ENCODE results near the gene TXN. TPM values are rescaled to one million over a fixed set of nuclear protein-coding genes. Genes with fewer than 3 reads are reported as not detected.

Gene TXN
- total and polyA plus RNA-seq, 2 of the 4 experiments (the other 2 are of a cell fraction), result 277 to 578 TPM

DNA sequence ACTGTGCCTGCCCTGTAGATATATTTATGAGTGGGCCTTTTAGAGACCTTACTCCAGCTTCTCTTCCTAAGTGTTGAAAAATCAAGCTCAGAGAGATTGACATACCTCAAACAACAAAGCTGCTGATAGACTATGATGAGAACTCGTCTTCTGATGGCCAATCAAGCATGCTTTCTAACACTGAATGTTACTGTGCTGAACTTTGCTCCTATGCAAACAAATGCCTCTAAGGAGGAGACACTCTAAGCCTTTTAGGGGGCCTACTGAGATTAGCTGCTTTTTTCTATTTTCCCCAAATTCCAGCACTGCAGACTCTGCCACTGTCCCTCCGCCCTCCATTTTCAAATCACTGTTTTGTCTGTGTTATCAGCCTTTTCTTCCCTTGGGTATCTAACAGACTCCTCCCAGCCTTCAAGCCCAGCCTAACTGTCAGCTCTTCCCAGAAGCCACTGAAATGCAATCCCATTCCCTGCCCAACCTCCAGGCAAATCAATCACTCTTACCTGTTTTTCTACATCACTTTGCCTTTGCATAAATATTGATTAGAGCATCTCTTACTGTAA lies 41.8 kb upstream of the TXN start:
- H3K14ac ChIP-seq (replicated peaks; ENCODE audit: low read depth, low read length), result no peak overlapping the region
- intact Hi-C loops (cut with micrococcal nuclease), result no loop called here
- TF ChIP-seq FOS (IDR thresholded peaks at IDR 0.05; ENCODE audit: low read depth, low read length) (no peak), BHLHE40 (IDR thresholded peaks at IDR 0.05; ENCODE audit: low read depth, low read length) (no peak), SMC3 (IDR thresholded peaks at IDR 0.05; ENCODE audit: low read depth, low read length) (no peak), CHD1 (IDR thresholded peaks at IDR 0.05; ENCODE audit: low read depth, low read length) (no peak), RAD21 (IDR thresholded peaks at IDR 0.05; ENCODE audit: low read length) (no peak), MAZ (IDR thresholded peaks at IDR 0.05; ENCODE audit: borderline replicate concordance, low read depth, low read length) (no peak)
- no peak for ATAC-seq (ENCODE audit: low read depth)
- no peak overlapping the region for H3K27ac ChIP-seq (ENCODE audit: insufficient read depth, low read length)
- peaks cover 6% of the 10 kb centered on the region; the same call in 1 of the 2 replicates for H3K27me3 ChIP-seq (ENCODE audit: control insufficient read depth, insufficient read depth, low read length)
- no peak overlapping the region for H3K18ac ChIP-seq (ENCODE audit: low read depth, low read length)
- H3K79me1 ChIP-seq (ENCODE audit: low read depth in 1 of 2, low read length in 2 of 2), result no peaks in the 10 kb centered on the region
- H3K4me3 ChIP-seq (ENCODE audit: insufficient read depth, low read depth, low read length), result no peak overlapping the region
- no peaks in the 10 kb centered on the region for H3K9me3 ChIP-seq (ENCODE audit: control insufficient read depth, insufficient read depth, low read length)
- H3K36me3 ChIP-seq (ENCODE audit: control insufficient read depth, insufficient read depth, low read length), result no peaks in the 10 kb centered on the region
- H3K23ac ChIP-seq (ENCODE audit: low read depth, low read length), result no peak overlapping the region
- POLR2A ChIA-PET (ENCODE audit: unreplicated experiment), result no interaction called here
- H4K5ac ChIP-seq (ENCODE audit: low read depth, low read length), result no peak overlapping the region
- in situ Hi-C loops (cut with MboI; ENCODE audit: low sequenced_read_pairs), result loop anchor here (25.0 kb wide), 1 partner anchor 314 kb away; no protein-coding TSS in a partner anchor
- H3K9ac ChIP-seq (ENCODE audit: low read depth, low read length), result no peak overlapping the region
- H2AFZ ChIP-seq (replicated peaks; ENCODE audit: low read length, poor library complexity), result no peak overlapping the region
- H4K91ac ChIP-seq (ENCODE audit: insufficient read depth, low read depth, low read length), result no peak overlapping the region
- no peaks in the 10 kb centered on the region for H3K9me1 ChIP-seq (ENCODE audit: insufficient read depth, low read length)
- H2BK5ac ChIP-seq (ENCODE audit: low read depth, low read length, poor library complexity, severe bottlenecking), result no peak overlapping the region
- dilution Hi-C loops (cut with HindIII; ENCODE audit: low sequenced_read_pairs, unreplicated experiment), result no loop called here
- 30% methylated on average over 2 of the region's 2 CpGs; no CpG with 5 or more reads in 1 of the 2 experiments for WGBS, 2 experiments (ENCODE audit: extremely low coverage in 2 of 2, insufficient read length in 1 of 2)
- H3K4me2 ChIP-seq (ENCODE audit: low read depth, low read length), result no peak overlapping the region
- no peak overlapping the region for H2BK20ac ChIP-seq (ENCODE audit: low read depth, low read length)
- CTCF ChIA-PET, result no interaction called here
- H4K8ac ChIP-seq (ENCODE audit: low read depth in 2 of 2, low read length in 2 of 2), result no peak overlapping the region
- H3K4ac ChIP-seq (ENCODE audit: low read depth, low read length), result no peak overlapping the region
- no peak overlapping the region for H2BK15ac ChIP-seq (ENCODE audit: low read depth, low read length)
- no peak overlapping the region for H3K56ac ChIP-seq (ENCODE audit: extremely low read depth, insufficient read depth, low read length)
- H2AK5ac ChIP-seq (ENCODE audit: low read depth, low read length), result no peak overlapping the region
- no peaks in the 10 kb centered on the region for H3K4me1 ChIP-seq (ENCODE audit: control insufficient read depth, insufficient read depth, low read length)
- H2BK120ac ChIP-seq (ENCODE audit: low read depth, low read length), result no peak overlapping the region
- no peak for DNase-seq
- no peaks in the 10 kb centered on the region for H4K20me1 ChIP-seq (ENCODE audit: insufficient read depth, low read length)
- BruUV-seq (replicated peaks), result no TSS peak
- H2AK9ac ChIP-seq (replicated peaks; ENCODE audit: low read depth, low read length, poor library complexity), result no peak overlapping the region

All from IMR-90 (cell line).